ENCODE data around the gene SCGB1A1. TPM values are rescaled to one million over a fixed set of nuclear protein-coding genes. Genes with fewer than 3 reads are reported as not detected.
A peak's percentile ranks its signal among the peaks of the same experiment; 100 is the strongest.

SCGB1A1 gene
- total RNA-seq, 4 donors from 2014 or later, result 5.9 to 6.6 TPM; not detected in 2

GRCh38 chr11:62398011-62398994, 20.5 kb upstream of the SCGB1A1 start:
- 51 to 58% methylated on average over 20 of the region's 22 CpGs for WGBS, 2 donors
- H3K4me1 ChIP-seq, result peaks cover 65 to 93% (median 67%) of the 10 kb centered on the region in 3 donors
- intact Hi-C loops (cut with DNase I), result loop anchor here (5.0 kb wide), 1 partner anchor 159 kb away; no protein-coding TSS in a partner anchor

DNA sequence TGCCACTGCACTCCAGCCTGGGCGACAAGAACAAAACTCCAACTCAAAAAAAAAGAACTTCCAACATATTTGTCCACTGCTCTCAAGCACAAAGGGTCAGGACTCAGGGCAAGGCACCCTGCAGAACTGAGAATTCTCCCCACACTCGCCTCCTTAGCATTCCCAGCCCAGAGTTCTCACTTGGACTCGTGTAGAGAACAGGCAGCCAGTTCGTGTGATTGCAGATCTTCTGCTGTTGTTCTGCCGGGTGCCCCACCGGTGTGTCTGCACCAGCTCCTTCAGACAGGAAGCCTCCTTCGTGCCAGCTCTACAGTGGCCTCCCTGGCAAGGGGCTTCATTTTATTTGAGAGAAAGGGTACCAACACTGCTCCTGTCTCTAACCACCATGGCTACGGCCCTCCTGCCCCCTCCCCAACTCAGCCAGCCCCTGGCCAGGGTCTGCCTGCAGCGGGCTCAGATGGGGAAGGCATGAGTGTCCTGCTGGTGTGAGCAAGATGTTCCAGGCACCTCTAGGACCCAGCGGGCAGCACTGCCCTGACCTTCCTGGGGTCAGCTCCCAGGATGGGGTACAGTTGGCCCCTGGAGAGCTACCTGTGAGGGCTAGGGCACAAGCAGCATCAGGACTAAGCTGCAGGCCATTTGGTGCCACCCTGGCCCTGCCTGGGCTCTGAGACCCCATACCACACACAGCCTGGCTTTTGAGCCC, 19.5 kb upstream of the SCGB1A1 start:
- no peak for DNase-seq
- H3K4me3 ChIP-seq, result no peak overlapping the region
- H3K27ac ChIP-seq, result peak overlapping the region; percentile 80 to 91 (median 90)
- TF ChIP-seq, protein P1, sequence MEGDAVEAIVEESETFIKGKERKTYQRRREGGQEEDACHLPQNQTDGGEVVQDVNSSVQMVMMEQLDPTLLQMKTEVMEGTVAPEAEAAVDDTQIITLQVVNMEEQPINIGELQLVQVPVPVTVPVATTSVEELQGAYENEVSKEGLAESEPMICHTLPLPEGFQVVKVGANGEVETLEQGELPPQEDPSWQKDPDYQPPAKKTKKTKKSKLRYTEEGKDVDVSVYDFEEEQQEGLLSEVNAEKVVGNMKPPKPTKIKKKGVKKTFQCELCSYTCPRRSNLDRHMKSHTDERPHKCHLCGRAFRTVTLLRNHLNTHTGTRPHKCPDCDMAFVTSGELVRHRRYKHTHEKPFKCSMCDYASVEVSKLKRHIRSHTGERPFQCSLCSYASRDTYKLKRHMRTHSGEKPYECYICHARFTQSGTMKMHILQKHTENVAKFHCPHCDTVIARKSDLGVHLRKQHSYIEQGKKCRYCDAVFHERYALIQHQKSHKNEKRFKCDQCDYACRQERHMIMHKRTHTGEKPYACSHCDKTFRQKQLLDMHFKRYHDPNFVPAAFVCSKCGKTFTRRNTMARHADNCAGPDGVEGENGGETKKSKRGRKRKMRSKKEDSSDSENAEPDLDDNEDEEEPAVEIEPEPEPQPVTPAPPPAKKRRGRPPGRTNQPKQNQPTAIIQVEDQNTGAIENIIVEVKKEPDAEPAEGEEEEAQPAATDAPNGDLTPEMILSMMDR (IDR thresholded peaks at IDR 0.05), result no peak
- TF ChIP-seq POLR2A (IDR thresholded peaks at IDR 0.05), result no peak
- intact Hi-C loops (cut with DNase I), result loop anchor here (5.0 kb wide), 1 partner anchor 158 kb away; no protein-coding TSS in a partner anchor
- peaks cover 65 to 98% (median 67%) of the 10 kb centered on the region in 3 donors for H3K4me1 ChIP-seq
- H3K27me3 ChIP-seq, result no peaks in the 10 kb centered on the region
- H3K9me3 ChIP-seq, result no peaks in the 10 kb centered on the region
- no peaks in the 10 kb centered on the region for H3K36me3 ChIP-seq
- WGBS, 2 donors, result 50 to 56% methylated on average over 1 to 5 of the region's 10 CpGs

More at GRCh38 chr11:62398011-62398994, 20.5 kb upstream of the SCGB1A1 start:
- H3K27ac ChIP-seq, result peak overlapping the region; percentile 44 to 91 (median 90)
- H3K27me3 ChIP-seq, result no peaks in the 10 kb centered on the region
- no peak for TF ChIP-seq POLR2A (IDR thresholded peaks at IDR 0.05)
- TF ChIP-seq, protein P1 (IDR thresholded peaks at IDR 0.05), result no peak
- no peak overlapping the region for H3K4me3 ChIP-seq
- no peak for DNase-seq
- no peaks in the 10 kb centered on the region for H3K9me3 ChIP-seq
- no peaks in the 10 kb centered on the region for H3K36me3 ChIP-seq

DNA sequence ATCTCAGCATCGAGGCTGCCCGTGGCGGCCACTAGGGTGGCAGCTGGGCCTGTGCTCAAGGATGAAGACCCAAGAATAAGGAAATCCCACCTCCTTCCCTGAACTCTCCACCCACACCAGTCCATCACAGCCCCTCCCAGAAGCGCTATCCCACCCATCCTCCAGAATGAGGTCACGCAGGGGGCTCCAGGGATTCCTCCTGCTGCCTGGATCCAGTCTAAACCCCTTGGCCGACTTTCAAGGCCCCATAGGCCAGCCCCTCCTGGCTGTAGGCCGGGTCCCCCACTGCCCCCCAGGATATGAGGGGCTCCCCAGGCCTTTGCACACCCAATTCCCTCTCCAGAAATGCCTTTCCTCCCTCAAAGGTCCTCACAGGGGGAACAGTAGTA, 19.0 kb upstream of the SCGB1A1 start:
- TF ChIP-seq POLR2A (IDR thresholded peaks at IDR 0.05), result no peak
- TF ChIP-seq, protein P1 (IDR thresholded peaks at IDR 0.05), result no peak
- no peaks in the 10 kb centered on the region for H3K9me3 ChIP-seq
- DNase-seq, result no peak
- peaks cover 65 to 93% (median 67%) of the 10 kb centered on the region in 3 donors for H3K4me1 ChIP-seq
- H3K27ac ChIP-seq, result peak overlapping the region; percentile 80 to 91 (median 90)
- no peak overlapping the region for H3K4me3 ChIP-seq
- intact Hi-C loops (cut with DNase I), result loop anchor here (5.0 kb wide), 1 partner anchor 157 kb away; no protein-coding TSS in a partner anchor
- H3K27me3 ChIP-seq, result no peaks in the 10 kb centered on the region
- no peaks in the 10 kb centered on the region for H3K36me3 ChIP-seq
- WGBS, 2 donors, result 53 to 68% methylated on average over 4 to 6 of the region's 7 CpGs

GRCh38 chr11:62400281-62400680, 18.6 kb upstream of the SCGB1A1 start:
- no peaks in the 10 kb centered on the region for H3K36me3 ChIP-seq
- TF ChIP-seq, protein P1 (IDR thresholded peaks at IDR 0.05), result no peak
- TF ChIP-seq POLR2A (IDR thresholded peaks at IDR 0.05), result no peak
- H3K27me3 ChIP-seq, result no peaks in the 10 kb centered on the region
- intact Hi-C loops (cut with DNase I), result no loop called here
- 43 to 54% methylated on average over 5 to 6 of the region's 6 CpGs for WGBS, 2 donors
- no peaks in the 10 kb centered on the region for H3K9me3 ChIP-seq
- H3K4me3 ChIP-seq, result no peak overlapping the region
- H3K4me1 ChIP-seq, result peaks cover 63 to 89% (median 65%) of the 10 kb centered on the region in 3 donors
- H3K27ac ChIP-seq, result peak overlapping the region; percentile 80 to 91 (median 90)
- DNase-seq, result no peak

All from esophagus squamous epithelium (tissue), 5 donors.